ENCODE measurements around the gene PRR18.

PRR18 gene

DNA sequence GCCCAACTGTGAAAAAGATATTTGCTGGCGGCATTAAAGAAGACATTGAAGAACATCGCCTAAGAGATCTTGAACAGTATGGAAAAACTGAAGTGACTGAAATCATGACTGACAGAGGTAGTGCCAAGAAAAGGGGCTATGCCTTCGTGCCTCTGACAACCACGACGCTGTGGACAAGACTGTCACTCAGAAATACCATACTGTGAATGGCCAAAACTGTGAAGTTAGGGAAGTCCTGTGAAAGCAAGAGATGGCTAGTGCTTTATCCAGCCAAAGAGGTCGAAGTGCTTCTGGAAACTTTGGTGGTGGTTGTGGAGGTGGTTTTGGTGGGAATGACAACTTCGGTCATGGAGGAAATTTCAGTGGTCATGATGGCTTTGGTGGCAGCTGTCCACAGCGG lies 26.7 kb upstream of the PRR18 start:
- TF ChIP-seq, protein P1, sequence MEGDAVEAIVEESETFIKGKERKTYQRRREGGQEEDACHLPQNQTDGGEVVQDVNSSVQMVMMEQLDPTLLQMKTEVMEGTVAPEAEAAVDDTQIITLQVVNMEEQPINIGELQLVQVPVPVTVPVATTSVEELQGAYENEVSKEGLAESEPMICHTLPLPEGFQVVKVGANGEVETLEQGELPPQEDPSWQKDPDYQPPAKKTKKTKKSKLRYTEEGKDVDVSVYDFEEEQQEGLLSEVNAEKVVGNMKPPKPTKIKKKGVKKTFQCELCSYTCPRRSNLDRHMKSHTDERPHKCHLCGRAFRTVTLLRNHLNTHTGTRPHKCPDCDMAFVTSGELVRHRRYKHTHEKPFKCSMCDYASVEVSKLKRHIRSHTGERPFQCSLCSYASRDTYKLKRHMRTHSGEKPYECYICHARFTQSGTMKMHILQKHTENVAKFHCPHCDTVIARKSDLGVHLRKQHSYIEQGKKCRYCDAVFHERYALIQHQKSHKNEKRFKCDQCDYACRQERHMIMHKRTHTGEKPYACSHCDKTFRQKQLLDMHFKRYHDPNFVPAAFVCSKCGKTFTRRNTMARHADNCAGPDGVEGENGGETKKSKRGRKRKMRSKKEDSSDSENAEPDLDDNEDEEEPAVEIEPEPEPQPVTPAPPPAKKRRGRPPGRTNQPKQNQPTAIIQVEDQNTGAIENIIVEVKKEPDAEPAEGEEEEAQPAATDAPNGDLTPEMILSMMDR (conservative IDR thresholded peaks at IDR 0.05; ENCODE audit: control insufficient read depth, insufficient read depth, low read depth, low read length): no peak
- DNase-seq (ENCODE audit: low read depth): no peak
- no peak overlapping the region for H3K4me3 ChIP-seq (ENCODE audit: control insufficient read depth, low read depth, low read length)

DNA sequence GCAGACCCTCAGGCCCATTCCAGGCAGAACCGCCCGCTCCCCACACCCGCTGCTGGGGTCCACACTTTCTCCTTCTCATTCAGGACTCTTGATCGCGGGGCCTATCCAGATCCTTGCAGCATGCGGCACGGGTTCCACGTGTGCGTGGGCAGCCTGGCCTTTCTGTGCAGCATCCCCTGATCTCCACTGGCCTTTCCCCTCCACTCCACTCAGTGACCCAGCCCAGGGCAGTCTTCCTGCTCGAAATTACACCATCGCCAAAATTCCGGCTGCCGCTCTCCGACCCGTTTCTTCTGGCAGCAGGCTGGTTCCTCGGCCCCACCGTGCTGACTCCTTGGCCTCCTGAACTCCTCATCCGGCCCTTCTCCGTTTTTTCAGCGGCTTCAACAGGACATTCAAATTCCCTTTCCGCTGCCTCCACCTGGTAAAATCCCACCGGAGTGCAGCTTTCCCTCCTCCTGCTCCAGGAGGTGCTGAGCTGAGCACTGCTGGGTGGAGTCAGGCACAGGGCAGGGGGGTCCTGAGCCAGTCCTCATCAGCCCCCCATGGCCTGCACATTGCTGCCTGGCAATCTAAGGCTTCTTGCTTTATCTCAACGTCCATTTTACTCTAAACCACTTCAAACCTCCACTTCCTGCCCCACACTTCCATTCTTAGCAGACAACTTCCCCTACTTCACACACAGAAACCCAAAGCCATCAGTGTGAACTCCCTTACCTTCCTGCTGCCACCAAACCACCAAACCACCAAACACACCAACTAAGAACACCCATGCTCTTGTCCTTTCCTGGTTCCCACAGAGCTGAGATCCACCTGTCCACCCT lies 25.2 kb upstream of the PRR18 start:
- TF ChIP-seq, protein P1 (conservative IDR thresholded peaks at IDR 0.05; ENCODE audit: control insufficient read depth, insufficient read depth, low read depth, low read length): no peak
- H3K4me3 ChIP-seq (ENCODE audit: control insufficient read depth, low read depth, low read length): no peak overlapping the region
- no peak for DNase-seq (ENCODE audit: low read depth)

DNA sequence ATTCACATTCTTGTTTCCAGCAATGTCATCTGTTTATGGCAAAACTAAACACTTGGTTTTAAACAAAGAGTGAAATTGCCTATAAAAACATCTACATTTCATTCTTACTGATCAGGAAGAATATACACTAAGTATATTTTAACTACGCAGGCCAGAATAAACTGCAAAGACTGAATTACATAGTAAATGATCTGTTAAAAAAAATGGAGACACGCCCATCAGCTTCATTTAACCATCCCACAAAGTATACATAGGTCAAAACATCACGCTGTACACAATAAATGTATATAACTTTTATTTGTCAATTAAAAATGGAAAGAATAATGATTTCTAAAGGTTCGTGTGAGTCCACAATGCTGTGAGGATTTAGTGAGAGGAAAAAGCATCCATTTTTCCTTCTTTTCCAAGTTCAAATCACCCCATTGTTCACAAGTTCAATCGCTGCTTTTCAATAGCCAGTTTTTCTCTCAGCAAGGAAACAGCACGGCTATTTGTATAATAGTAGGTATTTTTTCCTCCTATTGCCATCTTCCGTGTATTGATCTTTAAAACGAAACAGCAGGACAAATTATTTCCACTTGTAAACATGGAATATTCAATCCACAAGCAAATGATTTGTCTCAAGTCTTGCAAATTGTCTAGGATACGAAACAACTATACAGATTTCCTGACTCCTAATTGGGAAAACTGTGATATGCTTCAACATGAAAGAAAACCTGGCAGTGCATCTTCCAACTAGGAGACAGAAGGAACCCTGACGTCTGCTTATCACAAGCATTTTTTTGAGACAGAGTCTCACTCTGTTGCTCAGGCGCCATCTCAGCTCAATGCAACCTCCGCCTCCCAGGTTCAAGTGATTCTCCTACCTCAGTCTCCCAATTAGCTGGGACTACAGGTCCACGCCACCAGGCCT lies 23.6 kb upstream of the PRR18 start:
- DNase-seq (ENCODE audit: low read depth): no peak
- TF ChIP-seq, protein P1 (conservative IDR thresholded peaks at IDR 0.05; ENCODE audit: control insufficient read depth, insufficient read depth, low read depth, low read length): no peak
- H3K4me3 ChIP-seq (ENCODE audit: control insufficient read depth, low read depth, low read length): no peak overlapping the region

DNA sequence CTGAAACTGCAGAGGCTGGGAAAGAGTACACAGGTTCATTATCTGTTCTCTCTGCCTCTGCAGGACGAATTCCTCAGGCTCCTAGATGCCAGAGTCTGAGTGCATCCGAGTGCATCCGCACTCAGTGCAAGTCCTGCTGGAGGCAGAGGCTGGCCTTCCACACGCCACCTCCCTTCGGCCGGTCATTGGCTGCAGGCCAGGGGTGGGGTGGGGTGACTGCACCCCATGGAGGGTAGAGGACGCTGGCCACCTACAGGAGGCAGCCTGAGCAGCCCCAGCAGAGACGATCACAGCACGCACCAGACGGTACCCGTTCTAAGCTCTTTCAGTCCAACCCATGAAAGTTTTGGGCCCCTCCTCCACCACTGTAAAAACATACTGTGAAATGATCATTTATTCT lies 22.4 kb upstream of the PRR18 start:
- no peak overlapping the region for H3K4me3 ChIP-seq (ENCODE audit: control insufficient read depth, low read depth, low read length)
- peak; percentile 43 for DNase-seq (ENCODE audit: low read depth)
- TF ChIP-seq, protein P1 (conservative IDR thresholded peaks at IDR 0.05; ENCODE audit: control insufficient read depth, insufficient read depth, low read depth, low read length): peak; percentile 7

DNA sequence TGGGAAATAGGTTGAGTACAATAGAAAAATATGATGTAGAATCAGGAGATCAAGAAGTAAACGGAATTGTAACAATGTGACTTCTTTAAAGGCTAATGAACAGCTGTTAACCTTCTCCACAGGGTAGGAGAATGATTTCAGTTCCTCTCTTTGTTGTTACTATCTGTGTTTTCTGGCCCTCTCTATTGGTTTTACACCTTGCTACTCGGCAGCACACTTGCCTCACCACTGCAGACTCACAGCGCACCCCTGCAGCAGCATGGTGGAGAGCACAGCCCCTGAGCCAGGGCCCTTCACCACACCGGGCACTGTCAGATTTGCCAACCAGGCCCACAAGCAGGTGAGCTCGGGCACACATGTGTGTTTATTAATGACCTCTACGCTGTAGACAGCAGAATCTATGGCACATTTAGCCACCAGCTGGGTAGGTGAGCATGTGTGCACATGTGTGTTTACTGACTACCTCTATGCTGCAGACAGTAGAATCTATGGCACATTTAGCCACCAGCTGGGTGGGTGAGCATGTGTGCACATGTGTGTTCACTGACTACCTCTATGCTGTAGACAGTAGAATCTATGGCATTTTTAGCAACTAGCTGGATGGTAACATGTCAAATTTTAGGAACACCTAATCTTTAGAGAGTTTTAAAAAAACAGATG lies 17.3 kb upstream of the PRR18 start:
- TF ChIP-seq, protein P1 (conservative IDR thresholded peaks at IDR 0.05; ENCODE audit: control insufficient read depth, insufficient read depth, low read depth, low read length): no peak
- DNase-seq (ENCODE audit: low read depth): no peak
- no peak overlapping the region for H3K4me3 ChIP-seq (ENCODE audit: control insufficient read depth, low read depth, low read length)

DNA sequence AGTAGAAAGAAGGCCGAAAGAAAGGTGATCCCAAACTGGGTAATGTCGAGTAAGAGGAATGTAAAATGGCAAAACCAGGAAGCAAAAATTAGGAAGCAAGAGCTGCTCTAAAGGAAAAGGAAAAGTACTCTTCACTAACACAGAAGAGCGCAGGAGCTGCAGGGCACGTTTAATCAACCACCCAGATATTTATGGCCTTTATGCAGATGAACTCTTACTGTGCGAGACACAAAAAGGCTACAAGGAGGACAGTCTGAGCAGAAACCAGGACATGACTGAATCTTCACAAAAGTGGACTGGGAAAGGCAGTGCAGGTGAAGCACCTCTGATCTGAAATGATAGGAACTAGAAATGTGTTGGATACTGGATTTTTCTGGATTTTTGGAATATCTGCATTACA lies 15.2 kb upstream of the PRR18 start:
- H3K4me3 ChIP-seq (ENCODE audit: control insufficient read depth, low read depth, low read length): no peak overlapping the region
- TF ChIP-seq, protein P1 (conservative IDR thresholded peaks at IDR 0.05; ENCODE audit: control insufficient read depth, insufficient read depth, low read depth, low read length): no peak
- no peak for DNase-seq (ENCODE audit: low read depth)

Measured in fibroblast of mammary gland (primary cell).